HG02885 (cell line): ENCODE data around the gene C6orf141.
"Not testable (repeated sequence)": the region's sequence is repeated elsewhere in the genome, so short reads cannot be mapped to it uniquely, and the experiment has no call there.

Source experiments
- ATAC-seq: cut with Tn5 transposase; IDR thresholded peaks from one replicate; pipeline ENCODE4 v1.9.1; 2021; ENCODE audit warnings: mild to moderate bottlenecking; ENCODE audit not compliant: unreplicated experiment, poor library complexity

Gene C6orf141

DNA sequence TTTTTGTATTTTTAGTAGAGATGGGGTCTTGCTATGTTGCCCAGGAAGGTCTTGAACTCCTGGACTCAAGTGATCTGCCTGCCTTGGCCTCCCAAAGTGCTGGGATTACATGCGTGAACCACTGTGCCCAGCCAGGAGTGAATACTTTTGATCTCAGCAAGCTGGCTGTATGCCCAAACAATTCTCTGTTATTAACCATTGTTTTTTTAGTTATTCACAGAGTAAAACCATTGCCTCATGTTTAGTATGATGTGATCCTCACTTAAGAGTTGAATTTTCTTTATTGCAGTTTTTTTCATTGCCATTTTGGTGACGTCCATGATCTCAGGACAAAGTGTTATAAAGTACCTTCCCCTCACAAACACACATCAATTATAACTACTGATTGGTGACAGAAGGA is 14.8 kb downstream of the C6orf141 start:
- ATAC-seq: no peak

DNA sequence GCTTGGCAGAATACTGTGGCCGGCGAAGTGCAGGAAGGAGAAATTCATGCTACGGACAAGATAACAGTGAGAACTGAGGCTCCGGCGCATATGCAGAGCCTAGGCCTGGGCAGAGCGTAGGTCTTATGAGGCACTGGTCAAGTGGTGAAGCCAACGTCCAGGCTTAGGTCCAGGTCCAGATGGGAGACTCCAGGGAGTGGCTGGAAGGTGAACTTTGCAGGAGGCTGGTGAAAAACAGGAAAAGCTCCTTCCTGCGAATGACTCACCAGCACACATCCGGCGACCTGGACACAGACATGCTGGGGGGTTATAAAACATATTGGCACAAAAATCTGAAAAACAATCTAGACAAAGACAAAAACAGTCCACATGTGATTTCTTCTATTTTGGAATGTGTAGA is 15.4 kb downstream of the C6orf141 start:
- ATAC-seq: no peak

- no peak for ATAC-seq
Measured at GRCh38 chr6:49570474-49571079, 20.1 kb downstream of the C6orf141 start.

DNA sequence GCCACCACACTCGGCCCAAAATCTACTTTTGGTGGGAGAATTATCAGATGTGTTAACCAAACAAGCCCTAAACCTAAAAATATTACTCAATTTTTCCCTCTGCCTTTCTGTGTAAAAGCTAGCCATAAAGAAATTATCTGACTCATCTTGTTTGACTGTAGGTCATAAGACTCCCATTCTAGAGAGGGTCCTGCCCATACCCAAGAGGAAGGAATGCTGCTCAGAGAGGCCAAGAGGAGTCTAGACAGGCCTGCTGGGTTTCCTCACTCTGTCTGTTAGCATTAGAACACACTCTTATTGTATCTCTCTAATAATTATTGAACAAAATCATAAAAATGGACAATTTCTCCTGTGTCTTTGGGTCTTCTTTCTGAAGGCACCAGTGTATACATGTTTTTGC is 26.1 kb downstream of the C6orf141 start:
- ATAC-seq: no peak

- ATAC-seq: no peak
Measured at GRCh38 chr6:49579649-49580048, 29.2 kb downstream of the C6orf141 start.

DNA sequence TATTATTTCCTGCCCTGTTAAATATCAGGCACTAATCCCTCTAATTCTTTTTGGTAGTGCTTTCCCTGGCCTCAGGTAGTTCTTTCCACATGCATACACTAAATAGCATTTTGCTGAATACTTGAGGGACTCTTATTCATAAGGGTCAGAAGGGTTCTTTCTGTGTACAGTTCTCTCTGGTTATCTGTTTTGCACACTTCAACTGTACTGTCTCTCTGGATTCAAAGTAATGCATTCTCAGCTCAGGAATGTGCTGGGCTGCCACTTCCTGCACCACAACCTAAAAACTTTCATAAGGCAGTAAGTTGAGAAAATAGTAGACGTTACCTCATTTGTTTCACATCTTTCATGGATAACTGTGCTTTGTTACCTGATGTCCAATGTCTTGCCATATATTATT is 32.1 kb downstream of the C6orf141 start:
- no peak for ATAC-seq

- ATAC-seq: not testable (repeated sequence)
Measured at GRCh38 chr6:49587262-49587661, 36.8 kb downstream of the C6orf141 start.
